K562 (cell line): ENCODE data around the gene CHCHD6. TPM values are rescaled to one million over a fixed set of nuclear protein-coding genes. Genes with fewer than 3 reads are reported as not detected.

Experiments used
- ATF1 ChIP-seq, 2 experiments: fragments of 450-650 bp in 1 of 2; IDR thresholded peaks; 2 replicates each; pipeline ENCODE4 v1.6.1; 2016; ENCODE audit warnings: missing compliant biosample characterization in 1 of 2, missing genetic modification characterization in 1 of 2
- CHD4 ChIP-seq: fragments of 200-600 bp; sonication (generic); IDR thresholded peaks from 3 replicates; pipeline ENCODE4 v1.6.1; 2012; ENCODE audit warnings: low read depth, mild to moderate bottlenecking, mixed read lengths, low read length, inconsistent platforms; ENCODE audit not compliant: insufficient read depth, insufficient replicate concordance, poor library complexity, severe bottlenecking
- CSDE1 ChIP-seq, 2 experiments: fragments of 450-650 bp; IDR thresholded peaks; 2 replicates each; pipeline ENCODE4 v1.6.1; 2016; ENCODE audit warnings: mild to moderate bottlenecking in 1 of 2
- CTCFL ChIP-seq: IDR thresholded peaks from 2 replicates; pipeline ENCODE4 v1.6.1; 2011; ENCODE audit warnings: borderline replicate concordance, low read depth, mild to moderate bottlenecking, moderate library complexity, low read length; ENCODE audit not compliant: insufficient read depth, poor library complexity, severe bottlenecking
- EP300 ChIP-seq: IDR thresholded peaks from 2 replicates; pipeline ENCODE4 v1.6.1; 2012; ENCODE audit warnings: low read length, improper control_type of control experiment
- HCFC1 ChIP-seq: IDR thresholded peaks from 2 replicates; pipeline ENCODE4 v1.6.1; 2012; ENCODE audit warnings: low read depth, low read length, improper control_type of control experiment
- NFE2 ChIP-seq: IDR thresholded peaks from 2 replicates; pipeline ENCODE4 v1.6.1; 2014; ENCODE audit warnings: antibody characterized with exemption, low read depth
- NFE2L1 ChIP-seq: fragments of 450-650 bp; IDR thresholded peaks from 2 replicates; pipeline ENCODE4 v1.6.1; 2016; ENCODE audit warnings: missing genetic modification characterization, low read depth, mild to moderate bottlenecking, missing compliant biosample characterization, moderate library complexity, borderline replicate concordance
- NR2C2 ChIP-seq, 2 experiments: fragments of 200-800 bp in 1 of 2; sonication (Bioruptor generic) in 1 of 2; sonication (generic) in 1 of 2; formaldehyde crosslinking in 1 of 2; IDR thresholded peaks; 2 replicates each; pipeline versions ENCODE4 v1.6.1 to v1.8.0; 2016 to 2022; ENCODE audit warnings: mild to moderate bottlenecking in 1 of 2, missing compliant biosample characterization in 1 of 2, missing genetic modification characterization in 1 of 2, missing genetic modification reagents in 1 of 2
- NR3C1 ChIP-seq: sonication (generic); formaldehyde crosslinking; IDR thresholded peaks from 2 replicates; pipeline ENCODE4 v1.8.1; 2022; ENCODE audit warnings: missing genetic modification reagents
- ZNF449 ChIP-seq: fragments of 250-450 bp; sonication (Bioruptor Pico); IDR thresholded peaks from 2 replicates; pipeline ENCODE4 v1.8.0; 2022; ENCODE audit warnings: moderate library complexity, mild to moderate bottlenecking, inconsistent platforms
- ZNF586 ChIP-seq: fragments of 450-650 bp; formaldehyde crosslinking; conservative IDR thresholded peaks from 2 replicates; pipeline ENCODE4 v1.4.0; 2020; ENCODE audit warnings: mild to moderate bottlenecking, moderate library complexity
- ZNF778 ChIP-seq: fragments of 450-650 bp; formaldehyde crosslinking; IDR thresholded peaks from 2 replicates; pipeline ENCODE4 v1.4.0; 2020; ENCODE audit warnings: mild to moderate bottlenecking, moderate library complexity
- ZNF830 ChIP-seq: fragments of 250-450 bp; sonication (Bioruptor Pico); IDR thresholded peaks from 2 replicates; pipeline ENCODE4 v1.5.0; 2021; ENCODE audit warnings: mild to moderate bottlenecking
- polyA plus RNA-seq, 8 experiments: library from polyadenylated mRNA; depleted of rRNA in 4 of 8; stranded (reverse) in 5 of 8; unstranded in 3 of 8; fragments of >200 nt; fragmentation: Nextera tagmentation in 2 of 8; fragmentation: Illumina TruSeq in 1 of 8; extraction: Ambion mirVana in 2 of 8; extraction: Trizol in 1 of 8; gene quantifications; 2 replicates each; pipeline versions ENCODE4 v1.2.1 to v1.2.3, GENCODE V29; 2011 to 2014; ENCODE audit warnings: inconsistent platforms in 1 of 8, missing spikeins in 1 of 8
- total RNA-seq, 7 experiments: library from RNA; depleted of rRNA in 6 of 7; stranded (reverse); fragments of >200 nt in 6 of 7; fragmentation: Illumina TruSeq in 2 of 7; extraction: Trizol in 2 of 7; gene quantifications; 2 replicates each; pipeline versions ENCODE4 v1.2.1 to v1.2.3, GENCODE V29; 2011 to 2021; ENCODE audit warnings: low replicate concordance in 1 of 7
- TF ChIP-seq, protein P1 (sequence below): fragments of 450-650 bp; IDR thresholded peaks from 2 replicates; pipeline ENCODE4 v1.6.1; 2016
- TF ChIP-seq, protein P2 (sequence below), 3 experiments: IDR thresholded peaks in 2 of 3; conservative IDR thresholded peaks in 1 of 3; 2 replicates each; pipeline ENCODE4 v1.5.1; 2011 to 2012; ENCODE audit warnings: low read length in 3 of 3, mild to moderate bottlenecking in 3 of 3, control low read depth in 2 of 3, improper control_type of control experiment in 1 of 3, inconsistent platforms in 1 of 3, low read depth in 1 of 3, mixed read lengths in 1 of 3, moderate library complexity in 1 of 3; ENCODE audit not compliant: insufficient read depth in 2 of 3
- TF ChIP-seq, protein P3 (sequence below): fragments of 450-650 bp; IDR thresholded peaks from 2 replicates; pipeline ENCODE4 v1.6.1; 2017; ENCODE audit warnings: mild to moderate bottlenecking, moderate library complexity

CHCHD6 gene
- total and polyA plus RNA-seq, 9 of the 15 experiments (the other 6 are each of a cell fraction or from before 2014, with no cell fraction given) = 4.6 to 18.6 (median 10.9) TPM

GRCh38 chr3:126703512-126704493 lies at the start of gene CHCHD6 (continued):
- no peak for TF ChIP-seq CTCFL
- no peak for TF ChIP-seq EP300
- no peak for TF ChIP-seq ZNF830
- TF ChIP-seq, protein P1, sequence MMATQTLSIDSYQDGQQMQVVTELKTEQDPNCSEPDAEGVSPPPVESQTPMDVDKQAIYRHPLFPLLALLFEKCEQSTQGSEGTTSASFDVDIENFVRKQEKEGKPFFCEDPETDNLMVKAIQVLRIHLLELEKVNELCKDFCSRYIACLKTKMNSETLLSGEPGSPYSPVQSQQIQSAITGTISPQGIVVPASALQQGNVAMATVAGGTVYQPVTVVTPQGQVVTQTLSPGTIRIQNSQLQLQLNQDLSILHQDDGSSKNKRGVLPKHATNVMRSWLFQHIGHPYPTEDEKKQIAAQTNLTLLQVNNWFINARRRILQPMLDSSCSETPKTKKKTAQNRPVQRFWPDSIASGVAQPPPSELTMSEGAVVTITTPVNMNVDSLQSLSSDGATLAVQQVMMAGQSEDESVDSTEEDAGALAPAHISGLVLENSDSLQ = no peak
- TF ChIP-seq CSDE1 (IDR thresholded peaks at IDR 0.05) = no peak
- TF ChIP-seq, protein P2, sequence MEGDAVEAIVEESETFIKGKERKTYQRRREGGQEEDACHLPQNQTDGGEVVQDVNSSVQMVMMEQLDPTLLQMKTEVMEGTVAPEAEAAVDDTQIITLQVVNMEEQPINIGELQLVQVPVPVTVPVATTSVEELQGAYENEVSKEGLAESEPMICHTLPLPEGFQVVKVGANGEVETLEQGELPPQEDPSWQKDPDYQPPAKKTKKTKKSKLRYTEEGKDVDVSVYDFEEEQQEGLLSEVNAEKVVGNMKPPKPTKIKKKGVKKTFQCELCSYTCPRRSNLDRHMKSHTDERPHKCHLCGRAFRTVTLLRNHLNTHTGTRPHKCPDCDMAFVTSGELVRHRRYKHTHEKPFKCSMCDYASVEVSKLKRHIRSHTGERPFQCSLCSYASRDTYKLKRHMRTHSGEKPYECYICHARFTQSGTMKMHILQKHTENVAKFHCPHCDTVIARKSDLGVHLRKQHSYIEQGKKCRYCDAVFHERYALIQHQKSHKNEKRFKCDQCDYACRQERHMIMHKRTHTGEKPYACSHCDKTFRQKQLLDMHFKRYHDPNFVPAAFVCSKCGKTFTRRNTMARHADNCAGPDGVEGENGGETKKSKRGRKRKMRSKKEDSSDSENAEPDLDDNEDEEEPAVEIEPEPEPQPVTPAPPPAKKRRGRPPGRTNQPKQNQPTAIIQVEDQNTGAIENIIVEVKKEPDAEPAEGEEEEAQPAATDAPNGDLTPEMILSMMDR (IDR thresholded peaks at IDR 0.05 in 2 of 3, conservative IDR thresholded peaks at IDR 0.05 in 1 of 3; ENCODE audit: insufficient read depth in 2 of 3, low read depth in 1 of 3, low read length in 3 of 3) = peak; percentile 22 to 45 (median 39); a peak in 3 of 6 replicates
- no peak for TF ChIP-seq NR2C2 (CRISPR knock-in tag; IDR thresholded peaks at IDR 0.05)
- peak; percentile 59; the same call in 1 of the 2 replicates for TF ChIP-seq NR2C2 (tag; IDR thresholded peaks at IDR 0.05)
- TF ChIP-seq ZNF449 (CRISPR knock-in tag) = no peak
- no peak for TF ChIP-seq NFE2L1 (tag)
- no peak for TF ChIP-seq NFE2
- TF ChIP-seq NR3C1 (CRISPR knock-in tag) = no peak
- TF ChIP-seq, protein P3, sequence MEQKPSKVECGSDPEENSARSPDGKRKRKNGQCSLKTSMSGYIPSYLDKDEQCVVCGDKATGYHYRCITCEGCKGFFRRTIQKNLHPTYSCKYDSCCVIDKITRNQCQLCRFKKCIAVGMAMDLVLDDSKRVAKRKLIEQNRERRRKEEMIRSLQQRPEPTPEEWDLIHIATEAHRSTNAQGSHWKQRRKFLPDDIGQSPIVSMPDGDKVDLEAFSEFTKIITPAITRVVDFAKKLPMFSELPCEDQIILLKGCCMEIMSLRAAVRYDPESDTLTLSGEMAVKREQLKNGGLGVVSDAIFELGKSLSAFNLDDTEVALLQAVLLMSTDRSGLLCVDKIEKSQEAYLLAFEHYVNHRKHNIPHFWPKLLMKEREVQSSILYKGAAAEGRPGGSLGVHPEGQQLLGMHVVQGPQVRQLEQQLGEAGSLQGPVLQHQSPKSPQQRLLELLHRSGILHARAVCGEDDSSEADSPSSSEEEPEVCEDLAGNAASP = no peak
- TF ChIP-seq CHD4 = no peak
- TF ChIP-seq ZNF778 (CRISPR knock-in tag) = no peak
- no peak for TF ChIP-seq ZNF586 (CRISPR knock-in tag)
- TF ChIP-seq ATF1 (CRISPR knock-in tag; IDR thresholded peaks at IDR 0.05) = no peak
- TF ChIP-seq ATF1 (tag; IDR thresholded peaks at IDR 0.05) = peak; percentile 77
- peak; percentile 96 for TF ChIP-seq HCFC1
